NCI-H2107 treated with DMSO at 0.1 percent for 48 hours (cell line): ENCODE measurements around the gene ACO2.
"Not testable (repeated sequence)": the region's sequence is repeated elsewhere in the genome, so short reads cannot be mapped to it uniquely, and the experiment has no call there.

Experiments used
- DNase-seq: peaks from one replicate; lab custom pipeline; 2025; ENCODE audit not compliant: unreplicated experiment; lab: John Stamatoyannopoulos, UW

ACO2 gene

DNA sequence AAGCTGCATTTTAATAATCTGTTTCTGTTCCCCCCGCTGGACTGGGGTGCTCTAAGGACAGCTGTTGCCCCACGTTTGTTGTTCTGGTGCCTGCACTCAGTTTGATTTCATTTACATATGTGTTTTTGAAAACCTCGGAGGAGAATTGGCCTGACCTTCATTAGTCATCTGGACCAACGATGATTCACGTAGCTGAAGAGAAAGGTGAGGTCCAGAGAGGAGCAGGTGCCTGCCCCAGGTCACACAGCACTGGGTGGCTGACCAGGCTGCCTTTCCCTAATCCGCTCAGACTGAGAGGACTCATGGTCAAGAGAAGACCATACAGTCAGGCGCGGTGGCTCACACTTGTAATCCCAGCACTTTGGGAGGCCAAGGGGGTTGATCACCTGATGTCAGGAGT lies 95.6 kb downstream of the ACO2 start:
- DNase-seq = no peak

DNA sequence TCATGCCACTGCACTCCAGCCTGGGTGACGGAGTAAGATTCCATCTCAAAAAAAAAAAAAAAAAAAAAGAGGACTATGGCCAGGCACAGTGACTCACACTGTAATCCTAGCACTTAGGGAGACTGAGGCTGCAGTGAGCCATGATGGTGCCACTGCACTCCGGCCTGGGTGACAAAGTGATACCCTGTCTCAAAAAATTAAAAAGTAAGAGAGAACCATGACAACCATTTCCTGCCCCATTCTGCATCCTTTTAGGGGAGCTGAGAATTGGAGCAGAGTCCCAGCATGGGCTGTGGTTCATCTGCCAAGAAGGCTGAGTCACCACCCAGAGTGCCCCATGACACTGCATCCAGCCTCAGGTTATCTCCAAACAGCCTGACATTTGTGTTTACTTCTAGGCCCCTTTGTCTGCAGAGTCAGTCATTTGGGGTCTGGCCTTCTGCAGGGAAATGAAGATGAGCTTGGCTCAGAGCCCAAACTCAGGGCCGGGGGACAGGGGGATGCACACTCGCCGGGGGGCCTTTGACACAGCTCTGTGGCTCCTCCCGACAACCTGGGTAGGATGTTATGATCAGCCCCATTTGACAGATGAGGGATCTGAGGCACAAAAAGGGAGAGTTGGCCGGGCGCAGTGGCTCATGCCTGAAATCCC lies 96.6 kb downstream of the ACO2 start:
- DNase-seq = no peak

DNA sequence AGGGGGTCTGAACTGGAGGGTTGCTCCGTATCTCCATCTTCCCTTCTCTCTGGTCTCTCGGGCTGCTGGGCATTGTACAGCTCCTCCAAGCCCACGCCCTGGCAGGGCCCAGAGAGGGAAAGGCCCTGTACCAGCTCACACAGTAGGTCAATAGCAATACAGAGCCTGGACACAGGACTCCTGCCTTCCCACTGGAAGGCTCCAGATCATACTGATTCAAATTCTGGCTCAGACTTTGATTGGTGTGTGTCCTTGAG lies 98.5 kb downstream of the ACO2 start:
- no peak for DNase-seq

DNA sequence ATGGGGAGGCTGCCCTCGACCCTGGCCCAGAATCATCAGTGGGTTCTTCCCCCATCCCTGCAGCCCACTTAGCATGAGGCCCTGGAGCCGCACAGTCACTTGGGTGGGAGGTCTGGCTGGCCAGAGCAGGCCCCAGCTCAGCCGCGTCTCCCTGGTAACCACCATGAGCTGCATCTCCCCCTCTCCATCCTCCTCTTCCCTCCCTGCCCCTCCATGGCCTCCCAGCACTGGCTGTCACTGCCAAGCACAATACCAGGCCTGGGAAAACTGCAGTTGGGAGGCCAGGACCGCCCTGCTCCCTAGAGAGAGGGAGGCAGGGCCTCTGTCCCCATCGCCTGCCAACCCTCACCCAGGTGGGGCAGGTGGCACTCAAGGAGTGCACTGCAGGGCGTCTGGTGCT lies 99.9 kb downstream of the ACO2 start:
- DNase-seq = no peak

DNA sequence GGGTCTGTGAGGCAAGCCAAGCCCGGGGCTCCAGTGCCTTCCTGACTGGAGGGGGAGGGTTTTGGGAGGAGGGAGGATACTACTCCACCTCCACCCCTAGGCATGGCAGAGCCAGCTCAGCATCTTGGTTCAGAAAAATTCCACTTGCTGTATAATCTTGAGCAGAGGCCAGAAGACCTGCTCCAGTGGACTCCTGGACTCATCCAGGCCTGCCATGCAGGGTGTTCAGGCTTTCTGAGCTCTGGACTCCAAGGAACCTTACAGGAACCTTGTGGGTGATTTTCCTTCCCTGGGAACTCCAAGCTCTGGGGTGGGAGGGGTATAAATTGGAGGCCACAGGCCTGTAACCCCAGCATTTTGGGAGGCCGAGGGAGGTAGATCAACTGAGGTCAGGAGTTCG lies 101.3 kb downstream of the ACO2 start:
- DNase-seq = no peak

DNA sequence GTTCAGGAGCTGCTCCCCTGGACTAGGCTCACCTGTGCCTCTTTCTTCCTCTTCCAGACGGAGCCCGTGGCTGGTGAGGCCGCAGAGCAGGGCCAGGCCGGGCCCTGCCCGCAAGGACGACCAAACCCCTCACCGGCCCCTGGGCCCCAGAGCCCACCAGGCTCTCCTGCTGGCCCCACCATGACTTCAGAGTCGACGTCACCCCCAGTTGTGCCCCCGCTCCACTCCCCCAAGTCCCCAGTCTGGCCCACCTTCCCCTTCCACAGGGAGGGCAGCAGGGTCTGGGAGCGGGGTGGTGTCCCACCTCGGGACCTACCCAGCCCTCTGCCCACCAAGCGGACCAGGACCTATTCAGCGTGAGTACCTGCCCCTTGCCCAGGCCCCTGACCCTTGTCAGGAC lies 102.9 kb downstream of the ACO2 start:
- DNase-seq = no peak

DNA sequence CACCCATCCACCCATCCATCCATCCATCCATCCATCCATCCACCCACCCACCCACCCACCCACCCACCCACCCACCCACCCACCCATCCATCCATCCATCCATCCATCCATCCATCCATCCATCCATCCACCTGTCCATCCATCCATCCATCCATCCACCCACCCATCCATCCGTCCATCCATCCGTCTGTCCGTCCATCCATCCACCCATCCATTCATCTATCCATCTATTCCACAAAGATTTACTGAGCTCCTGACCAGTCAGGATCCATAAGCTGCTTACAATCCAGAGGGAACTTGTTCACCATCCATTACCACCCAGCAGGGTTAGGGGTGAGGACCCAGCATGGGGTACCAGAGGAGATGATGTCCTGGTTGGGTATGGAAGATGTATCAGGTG lies 103.4 kb downstream of the ACO2 start:
- DNase-seq = not testable (repeated sequence)

DNA sequence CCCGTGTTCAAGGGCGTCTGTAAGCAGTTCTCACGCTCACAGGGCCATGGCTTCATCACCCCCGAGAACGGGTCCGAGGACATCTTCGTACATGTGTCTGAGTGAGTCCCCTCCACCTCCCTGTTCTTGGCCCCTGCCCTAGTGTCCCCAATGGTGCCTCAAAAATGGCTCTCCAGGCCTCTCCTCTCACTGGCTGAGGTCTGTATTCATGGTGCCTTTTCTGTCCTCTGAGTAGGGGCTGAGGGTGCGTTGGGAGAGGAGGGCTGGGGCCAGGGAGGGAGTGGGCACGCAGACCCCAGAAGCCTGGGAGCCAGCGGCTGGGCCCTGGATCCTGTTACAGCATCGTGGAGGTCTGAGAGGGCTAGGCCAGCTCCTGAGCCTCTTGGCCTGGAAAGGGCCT lies 104.8 kb downstream of the ACO2 start:
- DNase-seq = no peak

DNA sequence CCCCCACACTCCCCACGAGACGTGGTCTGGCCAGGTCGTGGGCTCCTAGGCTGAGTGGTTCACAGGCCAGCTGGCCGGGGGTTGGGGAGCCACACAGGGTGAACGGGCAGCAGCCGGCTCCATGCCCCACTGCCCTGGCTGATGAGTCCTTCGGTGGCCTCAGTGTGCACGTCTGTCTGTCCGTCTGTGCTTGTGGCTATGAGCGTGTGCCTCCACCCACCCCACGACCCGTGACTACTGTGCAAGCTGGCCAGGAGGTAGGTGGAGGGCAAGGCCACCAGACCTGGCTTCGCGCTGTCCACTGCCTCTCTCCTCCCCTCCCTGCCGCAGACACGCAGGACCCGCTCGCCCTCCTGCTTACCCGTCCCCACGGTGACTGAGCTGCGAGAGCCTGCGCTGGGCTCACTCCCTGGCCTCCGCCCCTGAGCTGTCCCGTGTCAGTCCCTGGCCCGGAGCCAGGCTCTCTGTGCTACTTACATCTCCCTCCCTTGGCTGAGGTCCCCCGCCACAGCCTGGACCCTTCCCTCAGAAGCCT lies 106.0 kb downstream of the ACO2 start:
- no peak for DNase-seq

DNA sequence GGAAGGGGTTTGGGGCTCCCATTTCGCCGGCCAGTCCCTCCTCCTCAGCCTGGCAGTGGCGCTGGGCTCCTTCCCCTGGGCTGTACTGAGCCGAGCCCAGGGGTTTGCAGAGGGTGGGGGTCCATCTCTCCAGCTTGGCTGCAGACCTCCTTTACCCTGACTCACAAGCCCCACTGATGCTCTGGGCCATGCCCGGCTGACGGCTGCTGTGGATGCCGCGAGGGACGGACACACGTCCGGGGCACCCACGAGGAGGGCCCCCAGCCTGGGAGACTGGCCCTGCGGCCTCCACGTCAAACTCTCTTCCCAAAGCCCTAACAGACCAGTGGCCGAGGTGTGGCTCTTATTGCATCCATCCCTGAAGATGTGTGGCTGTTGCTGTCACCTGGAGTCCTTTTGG lies 106.6 kb downstream of the ACO2 start:
- no peak for DNase-seq

DNA sequence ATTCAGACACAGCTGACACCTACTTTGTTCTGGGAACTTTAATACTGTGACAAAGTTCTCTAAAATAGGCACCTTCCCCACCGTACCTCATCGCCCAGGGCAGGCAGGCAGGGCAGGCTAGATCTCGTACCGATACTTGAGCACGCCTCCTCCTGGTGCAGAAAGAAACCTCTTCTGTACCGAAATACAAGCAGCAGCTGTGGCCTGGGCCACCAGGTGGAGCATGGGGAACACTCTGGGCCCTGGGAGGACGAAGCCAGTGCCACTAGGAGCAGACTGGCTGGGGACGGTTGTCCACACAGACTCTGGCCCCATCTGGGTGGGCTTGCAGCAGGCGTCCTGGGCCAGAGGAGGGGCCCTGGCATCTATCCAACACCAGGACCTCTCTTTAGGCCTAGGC lies 108.0 kb downstream of the ACO2 start:
- DNase-seq = no peak

DNA sequence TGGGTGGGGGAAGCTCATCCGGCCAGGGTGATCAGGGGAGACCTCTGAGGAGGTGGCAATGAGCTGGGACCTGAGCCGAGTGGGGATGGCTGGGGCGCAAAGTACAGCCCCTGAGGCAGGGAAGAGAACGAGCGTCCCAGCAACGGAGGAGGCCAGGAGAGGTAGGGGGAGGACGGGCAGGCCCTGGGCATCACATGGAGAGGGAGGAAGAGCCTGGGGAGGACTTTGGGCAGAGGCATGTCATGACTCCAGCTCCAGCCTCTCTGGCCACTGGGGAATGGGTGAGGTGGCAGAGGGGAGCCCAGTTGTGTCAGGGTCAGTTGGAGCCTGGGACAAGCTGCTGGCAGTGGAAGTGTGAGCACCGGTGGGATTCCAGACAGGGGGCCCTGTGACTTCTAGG lies 109.2 kb downstream of the ACO2 start:
- DNase-seq = no peak
